NCI-H446 (cell line): ENCODE results near the gene LHFPL6.

ENCODE experiments used
- DNase-seq, 2 experiments: peaks; one replicate each; lab custom pipeline; 2025; lab: John Stamatoyannopoulos, UW

Gene LHFPL6

DNA sequence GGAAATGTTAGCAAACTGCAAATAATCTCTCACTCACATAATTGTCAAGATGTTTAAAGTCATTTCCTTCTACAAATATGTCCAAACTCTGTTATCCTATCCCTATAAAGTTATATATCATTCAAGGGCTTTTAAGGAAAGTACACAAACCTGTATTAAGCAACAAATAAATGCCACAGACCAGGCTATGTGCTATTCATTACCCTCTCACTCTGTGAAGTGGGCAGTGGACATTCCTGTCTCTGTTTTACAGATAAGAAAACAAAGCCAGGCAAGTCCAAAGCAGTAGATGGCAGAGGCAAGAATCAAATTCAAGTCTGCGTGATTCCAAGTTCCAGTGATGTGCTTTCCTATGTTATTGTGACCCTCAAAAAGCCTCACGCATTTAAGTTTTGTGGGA is 140.6 kb downstream of the LHFPL6 start:
- DNase-seq, result no peak

DNA sequence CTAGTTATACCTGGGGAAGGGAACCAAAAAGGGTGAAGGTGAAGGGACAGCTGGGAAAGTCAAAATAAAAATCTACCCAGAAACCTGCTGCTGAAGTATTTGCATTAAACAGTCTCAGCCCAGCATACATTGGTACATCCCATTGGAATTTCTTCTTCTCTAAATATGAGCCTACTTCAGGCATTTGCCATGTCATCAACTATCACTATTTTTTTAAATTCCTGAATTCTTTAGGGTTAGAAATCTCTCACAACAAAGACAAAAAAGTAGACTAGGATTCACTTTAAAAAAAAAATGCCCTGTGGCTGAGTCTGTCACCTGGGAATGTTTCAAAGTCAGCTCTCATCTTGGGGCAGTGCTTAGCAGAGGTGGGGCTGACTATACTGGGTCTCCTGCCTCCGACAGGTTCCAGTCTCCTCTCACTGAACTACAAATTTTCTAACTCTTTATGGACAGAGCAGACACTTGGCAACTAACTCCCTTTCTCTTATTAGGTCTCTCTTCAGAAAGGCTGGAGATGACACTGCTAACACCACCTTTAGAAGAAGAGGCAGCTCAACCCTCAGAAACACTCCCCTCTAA is 141.2 kb downstream of the LHFPL6 start:
- no peak for DNase-seq

DNA sequence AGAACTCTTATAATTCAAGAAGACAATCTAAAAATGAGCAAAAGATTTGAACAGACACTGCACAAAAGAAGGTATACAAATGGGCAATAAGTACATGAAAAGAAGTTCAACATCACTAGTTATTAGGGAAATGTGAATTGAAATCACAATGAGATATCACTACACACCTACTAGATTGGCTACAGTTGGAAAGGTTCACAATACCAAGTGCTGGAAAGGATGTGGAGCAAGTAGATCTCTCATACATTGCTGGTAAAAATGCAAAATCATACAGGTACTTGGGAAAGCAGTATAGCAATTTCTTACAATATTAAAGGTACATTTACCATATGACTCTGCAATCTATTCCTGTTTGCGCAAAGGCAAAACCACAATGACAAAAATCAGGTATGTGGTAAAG is 145.7 kb downstream of the LHFPL6 start:
- no peak for DNase-seq

GRCh38 chr13:39455521-39456175 is 147.3 kb downstream of the LHFPL6 start:
- no peak for DNase-seq

DNA sequence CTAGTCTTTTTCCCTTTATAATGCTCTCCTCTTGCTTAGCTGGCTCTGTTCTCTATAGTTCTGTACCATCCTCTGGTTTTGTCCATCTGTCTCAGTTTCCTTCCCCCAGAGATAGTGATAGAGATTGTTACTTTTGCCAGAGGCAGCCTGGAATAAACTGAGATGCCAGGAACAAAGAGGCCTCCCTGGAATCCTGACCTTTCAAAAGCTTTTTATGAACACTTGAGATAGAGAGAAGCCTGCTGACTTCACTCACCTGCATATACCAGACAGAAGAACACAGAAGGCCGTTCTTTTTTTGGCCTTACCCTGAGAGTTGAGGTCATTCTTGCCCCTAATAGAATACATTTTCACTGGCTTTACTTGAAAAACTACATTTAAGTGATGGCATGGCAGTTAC is 150.2 kb downstream of the LHFPL6 start:
- peak in 1 of 2 experiments; percentile 36 for DNase-seq

- DNase-seq, result no peak
These were observed 150.6 kb downstream of the LHFPL6 start for GRCh38 chr13:39452417-39452816.

- peak; percentile 83 to 85 for DNase-seq
These were observed 151.1 kb downstream of the LHFPL6 start for GRCh38 chr13:39451860-39452301.

GRCh38 chr13:39451301-39451700 is 151.7 kb downstream of the LHFPL6 start:
- DNase-seq, result peak; percentile 54 to 72

DNA sequence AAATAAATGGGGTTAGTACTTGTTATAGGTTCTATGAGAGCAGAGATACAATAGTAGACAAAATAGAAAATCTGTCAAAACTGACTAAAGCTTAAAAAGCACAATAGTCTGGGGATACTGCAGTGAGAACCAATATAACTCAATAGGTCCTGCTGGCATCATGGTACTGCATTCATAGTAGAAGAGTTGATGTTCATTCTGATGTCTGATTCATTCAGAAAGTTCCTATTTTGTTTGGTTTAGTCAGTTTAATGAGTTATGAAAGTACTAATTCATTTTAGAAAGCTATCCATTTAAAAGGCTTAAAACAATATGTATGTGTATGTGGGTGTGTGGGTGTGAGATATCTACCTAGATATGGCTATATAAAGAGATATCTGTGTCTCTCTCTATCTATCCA is 152.8 kb downstream of the LHFPL6 start:
- DNase-seq, result no peak

GRCh38 chr13:39448834-39449233 is 154.2 kb downstream of the LHFPL6 start:
- DNase-seq, result peak in 1 of 2 experiments; percentile 84

- no peak for DNase-seq
These were observed 156.1 kb downstream of the LHFPL6 start for GRCh38 chr13:39446865-39447264.

- DNase-seq, result no peak
These were observed 158.1 kb downstream of the LHFPL6 start for GRCh38 chr13:39444866-39445265.

- peak; percentile 53 to 79 for DNase-seq
These were observed 169.3 kb downstream of the LHFPL6 start for GRCh38 chr13:39433651-39434050.

- no peak for DNase-seq
These were observed 170.8 kb downstream of the LHFPL6 start for GRCh38 chr13:39432196-39432595.

DNA sequence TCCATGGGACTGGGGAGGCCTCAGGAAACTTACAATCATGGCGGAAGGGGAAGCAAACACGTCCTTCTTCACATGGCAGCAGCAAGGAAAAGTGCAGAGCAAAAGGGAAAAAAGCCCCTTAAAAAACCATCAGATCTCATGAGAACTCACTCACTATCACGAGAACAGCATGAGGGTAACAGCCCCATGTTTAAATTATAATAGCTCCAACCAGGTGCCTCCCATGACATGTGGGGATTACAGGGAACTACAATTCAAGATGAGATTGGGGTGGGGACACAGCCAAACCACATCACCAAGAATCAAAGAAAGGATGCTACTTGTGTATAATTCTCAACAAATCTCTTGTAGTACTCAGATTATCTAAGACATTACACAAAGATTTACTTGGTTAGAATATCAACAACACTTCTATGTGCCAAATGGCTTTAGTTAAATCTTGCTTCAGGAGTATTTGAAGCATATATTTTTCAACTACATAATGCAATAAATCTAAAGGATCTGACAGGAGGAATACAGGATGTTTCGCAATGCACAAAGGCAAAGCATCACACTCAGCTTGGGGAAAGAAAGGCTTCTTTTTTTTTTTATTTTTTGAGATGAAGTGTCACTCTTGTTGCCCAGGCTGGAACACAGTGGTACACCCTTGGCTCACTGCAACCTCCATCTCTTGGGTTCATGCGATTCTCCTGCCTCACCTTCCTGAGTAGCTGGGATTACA is 180.0 kb downstream of the LHFPL6 start:
- DNase-seq, result no peak

GRCh38 chr13:39419876-39420275 is 183.1 kb downstream of the LHFPL6 start:
- no peak for DNase-seq

- DNase-seq, result no peak
These were observed 183.9 kb downstream of the LHFPL6 start for GRCh38 chr13:39419068-39419467.

- no peak for DNase-seq
These were observed 184.6 kb downstream of the LHFPL6 start for GRCh38 chr13:39418424-39418823.

- no peak for DNase-seq
These were observed 185.3 kb downstream of the LHFPL6 start for GRCh38 chr13:39417643-39418042.

- no peak for DNase-seq
These were observed 185.9 kb downstream of the LHFPL6 start for GRCh38 chr13:39417131-39417530.

- DNase-seq, result peak; percentile 22 to 71
These were observed 187.8 kb downstream of the LHFPL6 start for GRCh38 chr13:39415008-39415802.

GRCh38 chr13:39414339-39414738 is 188.7 kb downstream of the LHFPL6 start:
- no peak for DNase-seq
